Measurements from ENCODE around the gene SDK2.

Gene SDK2

GRCh38 chr17:73544333-73544732 is 99.9 kb downstream of the SDK2 start:
- TF ChIP-seq SIN3A (IDR thresholded peaks at IDR 0.05; ENCODE audit: borderline replicate concordance, insufficient read depth, low read length) (no peak), FOXP2 (optimal IDR thresholded peaks at IDR 0.05; ENCODE audit: borderline replicate concordance, extremely low read depth, extremely low read length, insufficient read depth) (no peak), POLR2AphosphoS5 (IDR thresholded peaks at IDR 0.05; ENCODE audit: low read depth, low read length) (no peak), TAF1 (IDR thresholded peaks at IDR 0.05; ENCODE audit: borderline replicate concordance, insufficient read depth, low read length) (no peak)
- TF ChIP-seq, protein P1, sequence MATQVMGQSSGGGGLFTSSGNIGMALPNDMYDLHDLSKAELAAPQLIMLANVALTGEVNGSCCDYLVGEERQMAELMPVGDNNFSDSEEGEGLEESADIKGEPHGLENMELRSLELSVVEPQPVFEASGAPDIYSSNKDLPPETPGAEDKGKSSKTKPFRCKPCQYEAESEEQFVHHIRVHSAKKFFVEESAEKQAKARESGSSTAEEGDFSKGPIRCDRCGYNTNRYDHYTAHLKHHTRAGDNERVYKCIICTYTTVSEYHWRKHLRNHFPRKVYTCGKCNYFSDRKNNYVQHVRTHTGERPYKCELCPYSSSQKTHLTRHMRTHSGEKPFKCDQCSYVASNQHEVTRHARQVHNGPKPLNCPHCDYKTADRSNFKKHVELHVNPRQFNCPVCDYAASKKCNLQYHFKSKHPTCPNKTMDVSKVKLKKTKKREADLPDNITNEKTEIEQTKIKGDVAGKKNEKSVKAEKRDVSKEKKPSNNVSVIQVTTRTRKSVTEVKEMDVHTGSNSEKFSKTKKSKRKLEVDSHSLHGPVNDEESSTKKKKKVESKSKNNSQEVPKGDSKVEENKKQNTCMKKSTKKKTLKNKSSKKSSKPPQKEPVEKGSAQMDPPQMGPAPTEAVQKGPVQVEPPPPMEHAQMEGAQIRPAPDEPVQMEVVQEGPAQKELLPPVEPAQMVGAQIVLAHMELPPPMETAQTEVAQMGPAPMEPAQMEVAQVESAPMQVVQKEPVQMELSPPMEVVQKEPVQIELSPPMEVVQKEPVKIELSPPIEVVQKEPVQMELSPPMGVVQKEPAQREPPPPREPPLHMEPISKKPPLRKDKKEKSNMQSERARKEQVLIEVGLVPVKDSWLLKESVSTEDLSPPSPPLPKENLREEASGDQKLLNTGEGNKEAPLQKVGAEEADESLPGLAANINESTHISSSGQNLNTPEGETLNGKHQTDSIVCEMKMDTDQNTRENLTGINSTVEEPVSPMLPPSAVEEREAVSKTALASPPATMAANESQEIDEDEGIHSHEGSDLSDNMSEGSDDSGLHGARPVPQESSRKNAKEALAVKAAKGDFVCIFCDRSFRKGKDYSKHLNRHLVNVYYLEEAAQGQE (IDR thresholded peaks at IDR 0.05; ENCODE audit: insufficient read depth in 1 of 2, low read depth in 2 of 2, low read length in 2 of 2) = no peak

GRCh38 chr17:73542323-73542722 is 101.9 kb downstream of the SDK2 start:
- TF ChIP-seq FOXP2 (optimal IDR thresholded peaks at IDR 0.05; ENCODE audit: borderline replicate concordance, extremely low read depth, extremely low read length, insufficient read depth) = no peak
- TF ChIP-seq, protein P1 (IDR thresholded peaks at IDR 0.05; ENCODE audit: insufficient read depth in 1 of 2, low read depth in 2 of 2, low read length in 2 of 2) = no peak
- TF ChIP-seq TAF1 (IDR thresholded peaks at IDR 0.05; ENCODE audit: borderline replicate concordance, insufficient read depth, low read length) = no peak
- no peak for TF ChIP-seq SIN3A (IDR thresholded peaks at IDR 0.05; ENCODE audit: borderline replicate concordance, insufficient read depth, low read length)
- no peak for TF ChIP-seq POLR2AphosphoS5 (IDR thresholded peaks at IDR 0.05; ENCODE audit: low read depth, low read length)

- TF ChIP-seq, protein P1 (IDR thresholded peaks at IDR 0.05; ENCODE audit: insufficient read depth in 1 of 2, low read depth in 2 of 2, low read length in 2 of 2) = no peak
- no peak for TF ChIP-seq SIN3A (IDR thresholded peaks at IDR 0.05; ENCODE audit: borderline replicate concordance, insufficient read depth, low read length)
- TF ChIP-seq POLR2AphosphoS5 (IDR thresholded peaks at IDR 0.05; ENCODE audit: low read depth, low read length) = no peak
- no peak for TF ChIP-seq FOXP2 (optimal IDR thresholded peaks at IDR 0.05; ENCODE audit: borderline replicate concordance, extremely low read depth, extremely low read length, insufficient read depth)
- TF ChIP-seq TAF1 (IDR thresholded peaks at IDR 0.05; ENCODE audit: borderline replicate concordance, insufficient read depth, low read length) = no peak
Measured at GRCh38 chr17:73541561-73541981, 102.7 kb downstream of the SDK2 start.

DNA sequence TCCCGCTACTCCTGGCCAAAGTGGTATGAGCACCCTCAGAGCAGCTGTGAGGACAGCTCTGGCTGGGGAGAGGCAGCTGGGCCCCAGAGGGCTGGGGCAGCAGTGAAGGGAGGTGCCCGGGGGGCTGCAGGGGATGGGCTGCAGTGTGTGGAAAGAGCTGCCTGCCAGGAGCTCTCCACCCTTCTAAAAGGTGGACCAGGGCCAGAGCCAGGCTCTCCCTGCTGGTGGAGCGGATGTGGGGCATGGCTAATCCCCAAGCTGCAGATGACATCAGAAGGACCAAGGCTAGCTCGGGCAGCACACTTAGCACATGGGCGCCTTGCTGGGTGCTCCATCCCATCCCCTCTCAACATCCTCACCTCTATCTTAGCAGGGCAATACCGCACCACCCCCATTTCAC is 103.1 kb downstream of the SDK2 start:
- TF ChIP-seq, protein P1 (IDR thresholded peaks at IDR 0.05; ENCODE audit: insufficient read depth in 1 of 2, low read depth in 2 of 2, low read length in 2 of 2) = no peak
- no peak for TF ChIP-seq SIN3A (IDR thresholded peaks at IDR 0.05; ENCODE audit: borderline replicate concordance, insufficient read depth, low read length)
- no peak for TF ChIP-seq TAF1 (IDR thresholded peaks at IDR 0.05; ENCODE audit: borderline replicate concordance, insufficient read depth, low read length)
- TF ChIP-seq POLR2AphosphoS5 (IDR thresholded peaks at IDR 0.05; ENCODE audit: low read depth, low read length) = no peak
- no peak for TF ChIP-seq FOXP2 (optimal IDR thresholded peaks at IDR 0.05; ENCODE audit: borderline replicate concordance, extremely low read depth, extremely low read length, insufficient read depth)

DNA sequence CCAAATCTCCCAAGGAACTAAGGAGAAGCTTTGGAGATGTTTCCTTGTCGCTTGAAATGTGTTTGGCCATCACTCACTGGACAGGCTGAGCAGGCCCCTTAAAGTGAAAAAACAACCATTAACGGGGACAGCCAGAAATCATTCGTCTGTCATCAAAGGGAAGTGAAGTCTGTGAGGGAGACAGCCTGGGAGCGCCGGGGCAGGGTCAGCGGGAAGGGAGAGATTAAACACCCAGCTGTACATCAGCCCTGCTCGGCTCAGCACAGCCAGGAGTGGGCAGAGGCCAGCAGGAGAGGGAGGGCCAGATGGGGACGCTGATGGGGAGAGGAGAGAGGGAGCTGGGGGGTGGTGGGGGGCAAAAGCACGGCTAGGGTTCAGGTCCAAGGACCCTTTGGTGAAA is 105.1 kb downstream of the SDK2 start:
- no peak for TF ChIP-seq SIN3A (IDR thresholded peaks at IDR 0.05; ENCODE audit: borderline replicate concordance, insufficient read depth, low read length)
- TF ChIP-seq, protein P1 (IDR thresholded peaks at IDR 0.05; ENCODE audit: insufficient read depth in 1 of 2, low read depth in 2 of 2, low read length in 2 of 2) = no peak
- no peak for TF ChIP-seq TAF1 (IDR thresholded peaks at IDR 0.05; ENCODE audit: borderline replicate concordance, insufficient read depth, low read length)
- TF ChIP-seq FOXP2 (optimal IDR thresholded peaks at IDR 0.05; ENCODE audit: borderline replicate concordance, extremely low read depth, extremely low read length, insufficient read depth) = no peak
- no peak for TF ChIP-seq POLR2AphosphoS5 (IDR thresholded peaks at IDR 0.05; ENCODE audit: low read depth, low read length)
